Loucy (cell line): ENCODE data around the gene AKR1C8.

ENCODE experiments used
- H2AFZ ChIP-seq: fragments of 200-600 bp; sonication (generic); 2 replicates; pipeline ENCODE4 v1.6.0; 2016; ENCODE audit warnings: antibody characterized with exemption, mild to moderate bottlenecking, low read length, moderate library complexity
- H3F3A ChIP-seq: fragments of 200-600 bp; 2 replicates; pipeline ENCODE4 v1.6.0; 2016; ENCODE audit warnings: antibody characterized with exemption, low read depth, mild to moderate bottlenecking
- H3K27me3 ChIP-seq: fragments of 200-600 bp; sonication (generic); 2 replicates; pipeline ENCODE4 v1.6.1; 2014; ENCODE audit warnings: low read length, mild to moderate bottlenecking; ENCODE audit not compliant: insufficient read depth, poor library complexity, severe bottlenecking
- H3K36me3 ChIP-seq: fragments of 200-600 bp; sonication (generic); 2 replicates; pipeline ENCODE4 v1.6.1; 2016; ENCODE audit warnings: low read length; ENCODE audit not compliant: insufficient read depth
- H3K4me1 ChIP-seq: fragments of 200-600 bp; sonication (generic); 2 replicates; pipeline ENCODE4 v1.5.1; 2014; ENCODE audit warnings: low read length, mild to moderate bottlenecking; ENCODE audit not compliant: insufficient read depth, poor library complexity, severe bottlenecking
- H3K4me2 ChIP-seq: fragments of 200-600 bp; sonication (generic); 2 replicates; pipeline ENCODE4 v1.6.0; 2014; ENCODE audit warnings: antibody characterized with exemption, low read length, low read depth, mild to moderate bottlenecking; ENCODE audit not compliant: poor library complexity, severe bottlenecking
- H3K4me3 ChIP-seq: fragments of 200-600 bp; sonication (generic); 2 replicates; pipeline ENCODE4 v1.5.1; 2014; ENCODE audit warnings: low read length, mild to moderate bottlenecking, mixed read lengths; ENCODE audit not compliant: poor library complexity, severe bottlenecking
- H3K79me2 ChIP-seq: fragments of 200-600 bp; sonication (generic); 2 replicates; pipeline ENCODE4 v1.6.1; 2014; ENCODE audit warnings: low read length; ENCODE audit not compliant: insufficient read depth
- H3K9ac ChIP-seq: fragments of 200-600 bp; sonication (generic); 2 replicates; pipeline ENCODE4 v1.6.0; 2014; ENCODE audit warnings: mild to moderate bottlenecking, low read depth, low read length, moderate library complexity; ENCODE audit not compliant: poor library complexity, severe bottlenecking
- H3K9me2 ChIP-seq: fragments of 200-600 bp; sonication (generic); replicated peaks from 2 replicates; pipeline ENCODE4 v1.6.1; 2016; ENCODE audit warnings: low read depth, low read length, mixed read lengths
- H3K9me3 ChIP-seq: fragments of 200-600 bp; sonication (generic); 2 replicates; pipeline ENCODE4 v1.6.1; 2014; ENCODE audit warnings: mild to moderate bottlenecking, antibody characterized with exemption, low read length, low read depth; ENCODE audit not compliant: insufficient read depth
- H4K20me1 ChIP-seq: fragments of 200-600 bp; sonication (generic); 2 replicates; pipeline ENCODE4 v1.6.0; 2014; ENCODE audit warnings: antibody characterized with exemption, low read length, mild to moderate bottlenecking; ENCODE audit not compliant: insufficient read depth, poor library complexity, severe bottlenecking
- EZH2phosphoT487 ChIP-seq: fragments of 200-600 bp; IDR thresholded peaks from 2 replicates; pipeline ENCODE4 v1.6.1; 2018; ENCODE audit warnings: antibody characterized with exemption, mild to moderate bottlenecking, moderate library complexity, borderline replicate concordance
- TF ChIP-seq, protein P1 (sequence below): fragments of 200-600 bp; sonication (generic); conservative IDR thresholded peaks from 2 replicates; pipeline ENCODE4 v1.5.1; 2014; ENCODE audit warnings: mild to moderate bottlenecking, antibody characterized with exemption, low read length

AKR1C8 gene

DNA sequence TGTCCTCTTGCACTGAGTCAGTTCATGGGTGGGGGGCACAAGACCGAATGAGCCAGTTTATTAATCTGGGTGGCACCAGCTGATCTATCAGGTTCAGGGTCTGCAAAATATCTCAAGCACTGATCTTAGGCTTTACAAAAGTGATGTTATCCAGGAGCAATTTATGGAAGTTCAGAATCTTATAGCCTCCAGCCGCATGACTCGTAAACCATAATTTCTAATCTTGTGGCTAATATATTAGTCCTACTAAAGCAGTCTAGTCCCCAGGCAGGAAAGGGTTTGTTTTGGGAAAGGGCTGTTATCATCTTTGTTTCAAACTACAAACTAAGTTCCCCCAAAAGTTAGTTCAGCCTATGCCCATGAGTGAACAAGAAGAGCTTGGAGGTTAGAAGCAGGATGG, 33.9 kb downstream of the AKR1C8 start:
- peaks cover 7% of the 10 kb centered on the region; the same call in 1 of the 2 replicates for H3K9me3 ChIP-seq
- no peaks in the 10 kb centered on the region for H3K9me2 ChIP-seq
- no peaks in the 10 kb centered on the region for H3K79me2 ChIP-seq
- no peaks in the 10 kb centered on the region for H4K20me1 ChIP-seq
- H3K4me2 ChIP-seq: no peak overlapping the region
- H3K36me3 ChIP-seq: no peaks in the 10 kb centered on the region
- no peak overlapping the region for H3K4me3 ChIP-seq
- no peaks in the 10 kb centered on the region for H3K27me3 ChIP-seq
- H2AFZ ChIP-seq: no peak overlapping the region
- TF ChIP-seq EZH2phosphoT487: no peak
- TF ChIP-seq, protein P1, sequence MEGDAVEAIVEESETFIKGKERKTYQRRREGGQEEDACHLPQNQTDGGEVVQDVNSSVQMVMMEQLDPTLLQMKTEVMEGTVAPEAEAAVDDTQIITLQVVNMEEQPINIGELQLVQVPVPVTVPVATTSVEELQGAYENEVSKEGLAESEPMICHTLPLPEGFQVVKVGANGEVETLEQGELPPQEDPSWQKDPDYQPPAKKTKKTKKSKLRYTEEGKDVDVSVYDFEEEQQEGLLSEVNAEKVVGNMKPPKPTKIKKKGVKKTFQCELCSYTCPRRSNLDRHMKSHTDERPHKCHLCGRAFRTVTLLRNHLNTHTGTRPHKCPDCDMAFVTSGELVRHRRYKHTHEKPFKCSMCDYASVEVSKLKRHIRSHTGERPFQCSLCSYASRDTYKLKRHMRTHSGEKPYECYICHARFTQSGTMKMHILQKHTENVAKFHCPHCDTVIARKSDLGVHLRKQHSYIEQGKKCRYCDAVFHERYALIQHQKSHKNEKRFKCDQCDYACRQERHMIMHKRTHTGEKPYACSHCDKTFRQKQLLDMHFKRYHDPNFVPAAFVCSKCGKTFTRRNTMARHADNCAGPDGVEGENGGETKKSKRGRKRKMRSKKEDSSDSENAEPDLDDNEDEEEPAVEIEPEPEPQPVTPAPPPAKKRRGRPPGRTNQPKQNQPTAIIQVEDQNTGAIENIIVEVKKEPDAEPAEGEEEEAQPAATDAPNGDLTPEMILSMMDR: no peak
- H3K4me1 ChIP-seq: no peaks in the 10 kb centered on the region
- no peak overlapping the region for H3K9ac ChIP-seq
- H3F3A ChIP-seq: no peaks in the 10 kb centered on the region

- no peak overlapping the region for H3K4me2 ChIP-seq
- no peaks in the 10 kb centered on the region for H3K4me1 ChIP-seq
- no peaks in the 10 kb centered on the region for H3K9me2 ChIP-seq
- no peaks in the 10 kb centered on the region for H3K27me3 ChIP-seq
- H2AFZ ChIP-seq: no peak overlapping the region
- H3F3A ChIP-seq: no peaks in the 10 kb centered on the region
- H3K9me3 ChIP-seq: peaks cover 7% of the 10 kb centered on the region; the same call in 1 of the 2 replicates
- no peaks in the 10 kb centered on the region for H3K36me3 ChIP-seq
- TF ChIP-seq, protein P1: no peak
- TF ChIP-seq EZH2phosphoT487: no peak
- no peaks in the 10 kb centered on the region for H4K20me1 ChIP-seq
- H3K9ac ChIP-seq: no peak overlapping the region
- no peaks in the 10 kb centered on the region for H3K79me2 ChIP-seq
- no peak overlapping the region for H3K4me3 ChIP-seq
Measured at GRCh38 chr10:5148678-5149032, 36.3 kb downstream of the AKR1C8 start.

DNA sequence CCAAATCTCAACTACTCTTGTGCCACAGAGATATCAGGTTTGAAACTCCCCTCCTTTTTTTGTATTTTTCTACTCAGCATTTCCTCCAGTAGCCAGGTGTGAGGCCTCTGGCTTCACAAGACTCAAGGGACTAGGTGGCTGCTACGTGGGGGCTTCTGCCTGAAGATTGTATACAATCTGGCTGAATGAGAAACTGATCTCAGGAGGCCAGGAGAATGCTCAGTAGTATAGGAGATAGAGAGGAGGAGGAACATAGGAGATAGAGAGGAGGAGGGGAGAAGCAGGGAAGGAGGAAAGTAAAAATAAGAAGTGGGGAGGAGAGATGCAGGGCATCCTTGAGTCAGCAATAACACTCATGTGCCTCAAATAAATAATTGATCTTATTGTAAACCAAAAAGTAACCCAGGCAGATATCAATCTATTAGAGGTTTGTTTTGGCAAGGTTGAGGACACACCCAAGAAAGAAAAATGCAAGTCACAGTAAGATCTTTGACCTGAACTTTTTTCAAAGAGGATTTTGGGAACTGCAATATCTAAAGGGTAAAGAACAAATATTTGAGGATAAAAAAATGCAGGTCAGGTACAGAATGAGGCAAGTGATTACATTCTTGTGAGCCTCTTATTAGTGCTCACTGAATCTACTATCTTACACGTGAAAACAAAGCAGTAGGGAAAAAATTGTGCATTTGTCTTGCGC, 36.8 kb downstream of the AKR1C8 start:
- H3K4me1 ChIP-seq: no peaks in the 10 kb centered on the region
- H3F3A ChIP-seq: no peaks in the 10 kb centered on the region
- H3K9me3 ChIP-seq: peaks cover 7% of the 10 kb centered on the region; the same call in 1 of the 2 replicates
- H3K27me3 ChIP-seq: no peaks in the 10 kb centered on the region
- no peaks in the 10 kb centered on the region for H3K36me3 ChIP-seq
- TF ChIP-seq EZH2phosphoT487: no peak
- TF ChIP-seq, protein P1: no peak
- no peak overlapping the region for H2AFZ ChIP-seq
- no peak overlapping the region for H3K4me2 ChIP-seq
- no peaks in the 10 kb centered on the region for H3K9me2 ChIP-seq
- no peaks in the 10 kb centered on the region for H4K20me1 ChIP-seq
- no peak overlapping the region for H3K4me3 ChIP-seq
- H3K9ac ChIP-seq: no peak overlapping the region
- H3K79me2 ChIP-seq: no peaks in the 10 kb centered on the region
